IPS-18a (cell line): Measurements from ENCODE around the gene USP17L19.
"Not testable (repeated sequence)": the region's sequence is repeated elsewhere in the genome, so short reads cannot be mapped to it uniquely, and the experiment has no call there.

ENCODE experiments used
- H3K27ac ChIP-seq: one replicate; pipeline ENCODE4 v1.5.1; 2013; ENCODE audit warnings: low read length
- H3K27me3 ChIP-seq: one replicate; pipeline ENCODE4 v1.6.1; 2013; ENCODE audit warnings: mild to moderate bottlenecking, low read length; ENCODE audit not compliant: control insufficient read depth, insufficient read depth
- H3K36me3 ChIP-seq: one replicate; pipeline ENCODE4 v1.6.1; 2013; ENCODE audit warnings: low read depth, low read length; ENCODE audit not compliant: control insufficient read depth
- H3K4me1 ChIP-seq: one replicate; pipeline ENCODE4 v1.6.1; 2013; ENCODE audit warnings: low read depth, low read length; ENCODE audit not compliant: control insufficient read depth
- H3K4me3 ChIP-seq: one replicate; pipeline ENCODE4 v1.5.1; 2013; ENCODE audit warnings: low read length
- H3K9ac ChIP-seq: one replicate; pipeline ENCODE4 v1.6.1; 2013; ENCODE audit warnings: mild to moderate bottlenecking, low read length, moderate library complexity
- H3K9me3 ChIP-seq: one replicate; pipeline ENCODE4 v1.6.1; 2013; ENCODE audit warnings: low read depth, low read length; ENCODE audit not compliant: control insufficient read depth

The USP17L19 gene

GRCh38 chr4:9253078-9253477 lies at the start of gene USP17L19:
Gene USP17L19 (plus strand): TSS chr4:9253378. CDS start chr4:9253378, 0 bp downstream.
- H3K27ac ChIP-seq, H3K36me3 ChIP-seq, H3K4me3 ChIP-seq, H3K4me1 ChIP-seq, H3K27me3 ChIP-seq, H3K9me3 ChIP-seq, H3K9ac ChIP-seq: not testable (repeated sequence)

GRCh38 chr4:9210357-9210756 lies 42.8 kb upstream of the USP17L19 start, which contains the start of gene USP17L10:
Gene USP17L10 (plus strand): TSS chr4:9210657. CDS start chr4:9210657, 0 bp downstream.
- H3K27me3 ChIP-seq, H3K27ac ChIP-seq: not testable (repeated sequence)

GRCh38 chr4:9214701-9215100 lies 38.5 kb upstream of the USP17L19 start:
- H3K4me1 ChIP-seq, H3K36me3 ChIP-seq, H3K4me3 ChIP-seq, H3K9me3 ChIP-seq, H3K27ac ChIP-seq, H3K27me3 ChIP-seq, H3K9ac ChIP-seq: not testable (repeated sequence)

More at GRCh38 chr4:9210357-9210756, 42.8 kb upstream of the USP17L19 start, which contains the start of gene USP17L10:
- H3K4me3 ChIP-seq, H3K9ac ChIP-seq, H3K36me3 ChIP-seq, H3K9me3 ChIP-seq, H3K4me1 ChIP-seq: not testable (repeated sequence)

- not testable (repeated sequence) for H3K27me3 ChIP-seq, H3K9me3 ChIP-seq, H3K36me3 ChIP-seq, H3K4me1 ChIP-seq, H3K4me3 ChIP-seq, H3K9ac ChIP-seq, H3K27ac ChIP-seq
Observed at GRCh38 chr4:9215105-9215504, 38.1 kb upstream of the USP17L19 start, which contains the start of gene USP17L11. Gene USP17L11 (plus strand): TSS chr4:9215405. CDS start chr4:9215405, 0 bp downstream.

- H3K9ac ChIP-seq, H3K27me3 ChIP-seq, H3K27ac ChIP-seq, H3K9me3 ChIP-seq, H3K36me3 ChIP-seq, H3K4me3 ChIP-seq, H3K4me1 ChIP-seq: not testable (repeated sequence)
Observed at GRCh38 chr4:9219852-9220251, 33.3 kb upstream of the USP17L19 start, which contains the start of gene USP17L12. Gene USP17L12 (plus strand): TSS chr4:9220152. CDS start chr4:9220152, 0 bp downstream.

GRCh38 chr4:9224596-9224995 lies 28.6 kb upstream of the USP17L19 start, which contains the start of gene USP17L13:
Gene USP17L13 (plus strand): TSS chr4:9224896. CDS start chr4:9224896, 0 bp downstream.
- H3K9ac ChIP-seq, H3K36me3 ChIP-seq, H3K4me1 ChIP-seq: not testable (repeated sequence)

GRCh38 chr4:9230249-9230648 lies 22.9 kb upstream of the USP17L19 start:
- H3K27me3 ChIP-seq, H3K36me3 ChIP-seq, H3K9ac ChIP-seq, H3K4me1 ChIP-seq, H3K27ac ChIP-seq, H3K4me3 ChIP-seq, H3K9me3 ChIP-seq: not testable (repeated sequence)

More at GRCh38 chr4:9224596-9224995, 28.6 kb upstream of the USP17L19 start, which contains the start of gene USP17L13:
- H3K27me3 ChIP-seq, H3K4me3 ChIP-seq, H3K27ac ChIP-seq, H3K9me3 ChIP-seq: not testable (repeated sequence)

- H3K9ac ChIP-seq, H3K36me3 ChIP-seq, H3K27me3 ChIP-seq, H3K9me3 ChIP-seq, H3K4me3 ChIP-seq, H3K4me1 ChIP-seq, H3K27ac ChIP-seq: not testable (repeated sequence)
Observed at GRCh38 chr4:9234085-9234484, 19.1 kb upstream of the USP17L19 start, which contains the start of gene USP17L15. Gene USP17L15 (plus strand): TSS chr4:9234385. CDS start chr4:9234385, 0 bp downstream.

- not testable (repeated sequence) for H3K27me3 ChIP-seq, H3K9me3 ChIP-seq, H3K27ac ChIP-seq, H3K36me3 ChIP-seq, H3K4me1 ChIP-seq, H3K4me3 ChIP-seq, H3K9ac ChIP-seq
Observed at GRCh38 chr4:9238461-9238860, 14.7 kb upstream of the USP17L19 start.

- not testable (repeated sequence) for H3K27ac ChIP-seq, H3K4me3 ChIP-seq, H3K9ac ChIP-seq, H3K4me1 ChIP-seq, H3K9me3 ChIP-seq, H3K36me3 ChIP-seq, H3K27me3 ChIP-seq
Observed at GRCh38 chr4:9243579-9243978, 9.6 kb upstream of the USP17L19 start, which contains the start of gene USP17L17. Gene USP17L17 (plus strand): TSS chr4:9243879. CDS start chr4:9243879, 0 bp downstream.

- not testable (repeated sequence) for H3K4me3 ChIP-seq, H3K27ac ChIP-seq, H3K27me3 ChIP-seq, H3K9ac ChIP-seq, H3K9me3 ChIP-seq, H3K36me3 ChIP-seq, H3K4me1 ChIP-seq
Observed at GRCh38 chr4:9247953-9248680, 5.1 kb upstream of the USP17L19 start, which contains the start of gene USP17L18. Gene USP17L18 (plus strand): TSS chr4:9248630. CDS start chr4:9248630, 0 bp downstream.

GRCh38 chr4:9257824-9258223 lies 4.6 kb downstream of the USP17L19 start, which contains the start of gene USP17L20:
Gene USP17L20 (plus strand): TSS chr4:9258124. CDS start chr4:9258124, 0 bp downstream.
- not testable (repeated sequence) for H3K27ac ChIP-seq, H3K9me3 ChIP-seq, H3K4me3 ChIP-seq, H3K36me3 ChIP-seq, H3K4me1 ChIP-seq, H3K9ac ChIP-seq, H3K27me3 ChIP-seq
